Stimulated activated CD8-positive, alpha-beta memory T cell treated with anti-CD3 and anti-CD28 coated beads, Interleukin-2, amount 100 ng/mL, for 1 hour (primary cell): ENCODE data around the gene SLC19A1.

Experiments
- DNase-seq, 2 donors: peaks; one replicate each; pipeline ENCODE4 v3.0.0-alpha.2; 2020; ENCODE audit warnings: low read depth in 2 of 2

Gene SLC19A1

DNA sequence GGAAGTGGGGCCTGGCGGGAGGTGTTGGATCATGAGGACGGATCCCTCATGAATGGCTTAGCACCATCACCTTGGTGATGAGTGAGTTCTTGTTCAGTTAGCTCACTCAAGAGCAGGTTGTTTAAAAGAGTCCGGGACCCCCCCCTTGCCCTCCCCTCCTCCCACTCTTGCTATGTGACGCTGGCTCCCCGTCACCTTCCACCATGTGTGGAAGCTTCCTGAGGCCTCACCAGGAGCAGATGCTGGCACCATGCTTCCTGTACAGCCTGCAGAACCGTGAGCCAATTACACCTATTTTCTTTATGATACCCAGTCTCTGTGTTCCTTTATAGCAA is 3.0 kb upstream of the SLC19A1 start:
- DNase-seq, result no peak

DNA sequence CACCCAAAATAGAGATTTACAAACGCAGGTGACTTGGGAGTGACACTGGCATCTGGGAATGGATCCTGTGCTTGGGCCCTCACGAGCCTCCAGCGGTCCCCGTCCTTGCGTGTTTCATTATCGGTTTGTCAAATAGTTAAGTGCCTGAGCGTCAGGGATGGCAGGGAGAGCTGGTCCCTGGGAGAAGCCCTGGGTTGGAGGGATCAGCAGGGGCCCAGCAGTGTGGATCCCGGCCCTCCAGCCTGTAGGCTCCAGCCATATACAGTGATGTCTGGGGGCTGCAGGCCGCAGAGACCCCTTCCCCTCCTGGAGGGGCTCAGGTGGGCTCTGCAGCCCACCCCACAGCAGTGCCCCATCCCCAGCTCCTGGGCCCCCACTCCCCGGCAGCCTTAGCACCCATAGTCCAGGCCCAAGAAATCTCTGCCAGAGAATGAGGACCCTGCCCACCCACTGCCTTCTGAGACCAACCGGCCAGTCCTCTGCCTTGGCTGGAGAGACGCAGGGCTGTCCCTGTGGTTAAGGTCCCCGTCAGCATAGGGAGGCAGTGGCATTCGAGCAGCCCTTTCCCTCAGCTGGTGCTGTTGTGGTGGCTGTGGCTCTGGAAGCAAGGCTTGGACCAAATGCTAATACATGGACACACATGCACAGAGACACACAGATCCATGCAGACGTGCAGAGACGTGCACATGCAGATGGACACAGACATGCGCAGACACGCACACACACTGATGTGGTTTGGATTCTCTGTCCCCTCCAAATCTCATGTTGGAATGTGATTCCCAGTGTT is 2.4 kb upstream of the SLC19A1 start:
- no peak for DNase-seq

- no peak for DNase-seq
Observed at GRCh38 chr21:45543710-45544448, 1.6 kb upstream of the SLC19A1 start.

DNA sequence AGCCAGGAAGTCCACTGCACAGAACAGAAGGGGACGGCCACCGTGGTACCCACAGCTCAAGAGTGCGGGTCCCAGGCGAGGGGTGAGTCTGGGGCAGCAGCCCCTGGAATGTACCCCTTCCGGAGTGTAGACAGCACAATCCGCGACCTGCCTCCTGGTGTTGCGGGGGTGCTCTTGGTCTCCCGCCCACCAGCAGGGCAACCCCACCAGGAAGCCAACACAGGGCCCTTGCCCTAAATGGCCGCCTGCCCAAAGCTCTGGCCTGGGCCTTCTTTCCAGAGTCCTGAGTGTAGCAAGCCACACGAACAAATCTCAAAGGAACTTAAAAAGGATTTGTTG is 1.1 kb upstream of the SLC19A1 start:
- DNase-seq, result no peak

DNA sequence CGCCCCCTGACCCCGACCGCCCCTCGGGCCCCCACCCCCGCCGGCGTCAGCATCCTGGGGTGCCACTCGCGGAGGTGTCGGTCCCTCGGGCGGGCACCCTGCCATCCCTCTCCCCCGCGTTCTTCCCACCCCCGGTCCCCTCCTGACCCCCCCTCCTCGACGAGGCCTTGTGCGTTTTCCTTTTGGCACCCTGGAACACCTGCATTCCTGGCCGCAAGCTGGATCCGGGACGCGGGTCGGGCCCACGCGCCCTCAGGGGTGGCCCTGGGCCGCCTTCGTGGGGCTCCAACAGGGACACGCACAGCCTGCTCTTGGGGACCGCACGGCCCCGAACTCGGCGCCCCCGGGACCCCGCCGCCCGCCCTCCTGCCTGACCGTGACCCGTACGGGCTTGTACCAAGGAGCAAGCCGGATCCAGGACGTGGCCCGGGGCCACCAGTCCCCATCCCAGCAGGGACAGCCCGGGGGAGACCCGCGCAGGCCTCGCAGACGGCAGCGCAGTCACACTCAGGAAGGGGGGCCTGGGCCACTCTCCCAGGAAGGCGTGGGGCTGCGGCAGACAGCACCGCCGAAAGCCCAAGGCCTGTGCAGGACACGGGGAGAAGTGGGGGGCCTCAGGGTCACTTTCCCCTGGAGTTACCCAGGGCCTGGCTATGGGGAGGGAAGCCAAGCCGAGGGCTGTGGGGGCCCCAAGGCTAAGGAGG is 579 bp upstream of the SLC19A1 start:
- no peak for DNase-seq

DNA sequence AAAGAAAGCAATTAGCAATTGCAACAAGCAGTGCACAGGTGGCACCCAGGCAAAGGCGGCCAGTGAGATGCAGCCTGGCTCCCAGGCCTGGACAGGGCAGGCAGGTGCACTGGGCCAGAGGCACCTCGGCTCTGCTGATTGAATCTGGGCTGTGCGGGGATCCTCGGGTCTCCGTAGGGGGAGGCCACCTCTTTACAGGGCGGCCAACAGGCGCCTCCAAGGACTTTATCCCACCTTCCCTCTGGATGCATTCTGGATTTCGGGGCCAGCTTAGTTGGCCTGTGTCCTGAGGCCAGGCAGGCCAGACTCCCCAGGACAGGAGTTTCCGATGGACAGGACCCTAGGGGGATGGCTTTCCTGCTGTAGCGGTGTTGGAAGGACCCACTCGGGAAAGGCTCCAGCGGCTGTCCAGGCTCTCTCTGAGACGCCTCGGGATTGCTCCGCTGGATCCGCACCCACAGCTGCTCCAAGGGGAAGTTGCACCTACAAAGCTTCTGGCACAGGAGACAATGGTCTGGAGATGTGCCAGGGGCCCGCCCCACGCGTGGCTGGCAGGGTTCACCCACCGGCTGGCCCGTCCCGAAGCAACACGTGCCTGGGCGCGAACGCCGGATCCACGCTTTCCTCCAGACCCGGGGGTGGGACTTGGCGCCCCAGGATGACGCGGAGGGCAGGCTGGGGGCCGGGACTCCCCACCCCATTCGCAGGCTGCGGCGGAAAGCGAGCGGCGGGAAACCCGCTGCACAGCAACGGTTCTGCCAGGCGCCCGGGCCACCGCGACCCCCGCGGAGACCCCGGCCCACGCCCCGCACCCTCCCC is 810 bp downstream of the SLC19A1 start:
- peak; percentile 34 to 53 for DNase-seq

DNA sequence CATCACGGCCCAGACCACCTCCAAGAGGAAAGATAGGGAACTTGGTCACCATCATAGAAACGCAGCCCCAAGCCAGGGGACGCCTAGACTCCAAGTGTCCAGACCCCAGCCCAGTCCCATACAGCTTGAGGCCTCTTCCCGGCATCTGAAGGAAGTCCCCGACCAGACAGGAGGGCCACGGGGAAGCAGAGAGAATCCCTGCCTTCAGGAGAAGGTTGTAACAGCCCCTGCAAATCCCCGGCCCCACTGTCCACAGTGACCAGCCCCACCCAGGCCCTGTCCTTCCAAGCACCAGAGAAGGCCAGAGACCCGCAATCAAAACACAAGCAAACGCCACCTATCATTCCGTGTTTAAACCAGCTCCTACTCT is 1.7 kb downstream of the SLC19A1 start:
- no peak for DNase-seq

GRCh38 chr21:45539796-45540600 is 2.2 kb downstream of the SLC19A1 start:
- DNase-seq, result no peak

GRCh38 chr21:45539046-45539795 is 3.0 kb downstream of the SLC19A1 start:
- no peak for DNase-seq

DNA sequence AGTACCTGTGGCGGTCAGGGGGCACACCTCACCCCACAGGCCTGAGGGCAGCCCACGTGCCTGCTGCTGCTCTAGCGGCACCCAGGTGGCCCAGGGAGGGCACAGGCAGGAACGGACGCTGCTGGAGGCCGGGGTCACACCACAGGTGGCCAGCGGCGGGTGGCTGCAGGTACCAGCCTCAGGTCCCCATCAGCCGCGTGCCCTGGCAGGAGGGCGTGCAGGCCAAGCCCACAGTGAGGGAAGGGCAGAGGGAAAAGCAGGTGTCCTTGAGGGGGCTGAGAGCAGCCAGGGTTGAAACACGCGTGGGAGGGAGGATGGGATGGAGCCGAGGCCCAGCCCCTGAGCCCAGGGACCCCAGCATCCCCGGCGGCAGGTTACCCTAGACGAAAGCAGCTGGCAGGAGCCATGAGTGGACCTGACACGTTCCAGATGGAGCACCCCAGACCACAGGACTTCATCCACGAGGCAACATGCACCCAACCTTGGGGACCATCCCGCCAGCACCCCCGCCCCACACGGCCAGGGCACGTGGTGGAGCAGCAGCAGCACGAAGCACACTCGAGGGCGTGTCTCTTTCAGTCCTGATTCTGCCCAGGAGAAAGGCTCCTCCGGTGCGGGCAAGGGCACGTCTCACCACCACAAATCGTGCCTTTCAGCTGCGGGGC is 3.7 kb downstream of the SLC19A1 start:
- DNase-seq, result no peak

GRCh38 chr21:45537746-45538291 is 4.4 kb downstream of the SLC19A1 start:
- no peak for DNase-seq

GRCh38 chr21:45537111-45537745 is 5.0 kb downstream of the SLC19A1 start:
- no peak for DNase-seq

DNA sequence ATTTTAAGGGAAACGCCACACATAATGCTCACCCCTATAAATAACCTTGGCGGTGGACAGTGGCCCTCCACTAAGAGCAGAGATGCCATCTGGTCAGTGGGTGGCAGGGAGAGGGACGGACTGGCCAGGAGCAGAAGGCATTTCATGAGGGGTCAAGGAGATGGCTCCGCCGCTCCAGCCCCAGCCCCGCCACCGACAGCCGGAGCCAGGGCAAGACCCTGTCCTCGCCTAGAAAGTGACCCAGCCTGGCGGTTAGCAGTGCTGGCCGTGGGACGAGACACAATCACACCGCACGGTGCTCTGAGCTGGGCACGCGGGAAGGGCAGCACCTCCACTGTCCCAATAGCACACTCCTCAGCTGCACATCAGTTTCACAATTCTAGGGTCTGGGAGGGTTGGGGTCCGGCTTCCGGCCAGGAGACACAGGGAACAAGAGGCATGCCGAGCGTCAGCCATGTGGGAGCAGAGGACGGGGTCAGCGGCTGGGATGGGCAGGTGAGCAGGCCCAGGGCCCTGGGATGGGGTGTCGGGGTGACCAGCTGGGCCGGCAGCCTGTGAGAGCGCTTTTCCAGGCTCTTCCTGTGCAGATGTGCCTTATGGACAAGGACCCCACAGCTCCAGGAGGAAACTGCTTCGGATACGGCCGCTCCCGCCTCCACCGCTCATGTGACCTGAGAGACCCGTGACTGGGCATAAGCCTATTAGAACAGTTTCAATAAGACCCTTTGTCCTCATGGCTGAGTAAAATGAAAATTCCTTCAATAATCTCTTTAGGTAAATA is 5.7 kb downstream of the SLC19A1 start:
- no peak for DNase-seq

GRCh38 chr21:45535341-45536081 is 6.7 kb downstream of the SLC19A1 start:
- no peak for DNase-seq

DNA sequence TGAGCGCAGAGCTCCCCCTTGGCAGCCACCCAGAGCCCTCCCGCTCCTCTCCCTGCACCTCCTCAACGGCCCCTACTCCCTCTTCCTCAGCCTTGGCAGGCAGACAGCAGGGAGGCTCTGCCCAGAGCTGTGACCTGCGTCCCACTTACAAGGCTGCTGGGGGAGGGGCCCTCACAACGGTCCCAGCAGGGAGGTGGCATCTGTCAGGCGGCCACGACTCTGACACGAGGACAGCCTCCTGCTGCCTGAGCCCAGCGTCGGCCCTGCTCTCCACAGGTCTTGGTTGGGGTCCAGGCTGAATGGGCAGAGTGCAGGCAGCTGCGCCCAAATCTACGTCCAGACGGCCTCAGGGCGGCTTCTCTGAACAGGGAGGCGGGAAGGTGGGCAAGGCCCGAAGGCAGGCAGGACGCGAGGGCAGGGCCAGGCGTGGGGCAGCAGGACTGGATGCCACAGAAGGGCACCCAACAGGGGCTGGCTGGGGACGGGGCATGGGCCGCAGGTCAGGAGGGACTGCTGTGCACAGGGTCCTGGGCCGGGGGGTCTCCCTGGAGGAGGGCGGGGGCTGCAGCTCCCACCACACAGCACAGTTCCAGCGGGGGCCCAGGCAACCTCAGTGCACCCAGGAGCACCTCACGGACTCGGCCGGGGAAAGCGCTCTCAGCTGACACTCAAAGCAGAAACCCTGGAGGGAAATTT is 7.5 kb downstream of the SLC19A1 start:
- DNase-seq, result no peak

- no peak for DNase-seq
Observed at GRCh38 chr21:45533846-45534635, 8.2 kb downstream of the SLC19A1 start.
